ENCODE data around the gene NDUFA3.
"Not testable (repeated sequence)": the region's sequence is repeated elsewhere in the genome, so short reads cannot be mapped to it uniquely, and the experiment has no call there.

Gene NDUFA3

GRCh38 chr19:54102421-54103169 is at the start of gene NDUFA3:
Gene NDUFA3 (plus strand): TSS chr19:54102855. CDS start chr19:54102879, 24 bp downstream.
- peak; percentile 98 for DNase-seq

GRCh38 chr19:54062643-54063042 is 40.0 kb upstream of the NDUFA3 start:
- no peak for DNase-seq

DNA sequence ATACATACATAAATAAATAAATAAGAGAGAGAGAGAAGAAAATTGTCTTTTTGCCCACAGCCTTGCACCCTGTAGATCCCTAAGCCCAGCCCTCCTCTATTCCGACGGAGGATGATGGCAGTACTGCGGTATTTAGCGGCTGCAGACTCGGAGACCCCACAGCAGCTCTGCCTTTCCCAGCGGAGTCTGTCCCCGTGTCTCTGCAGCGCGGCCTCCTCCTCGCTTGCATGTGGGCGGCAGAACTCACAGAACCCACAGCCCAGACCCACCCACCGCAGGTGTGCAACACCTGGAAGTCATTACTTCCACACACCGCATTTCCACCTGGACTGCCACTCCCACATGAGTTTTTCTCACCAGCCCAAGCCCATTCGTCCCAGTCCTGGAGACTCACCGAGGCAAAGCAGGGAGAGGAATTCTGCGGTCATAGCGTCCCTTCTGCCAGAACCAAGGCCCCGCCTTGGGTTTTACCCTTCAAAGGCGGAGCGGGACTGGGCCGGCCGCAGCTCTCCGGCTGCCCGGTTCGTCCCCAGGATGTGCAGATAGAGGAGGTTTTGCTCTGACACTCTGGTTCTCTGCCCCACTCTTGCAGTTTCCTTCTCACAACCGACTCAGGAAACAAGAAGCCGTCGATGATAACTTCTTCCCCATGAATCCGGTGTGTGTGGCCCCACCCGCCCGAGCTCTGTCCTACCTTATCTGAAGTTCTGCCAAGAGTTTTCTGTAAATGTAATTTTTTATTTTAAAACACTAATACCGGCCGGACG is 39.1 kb upstream of the NDUFA3 start, which contains the start of gene VSTM1:
VSTM1 (minus strand) TSS at position 548 of the 767 bp plus-strand sequence; CDS start at position 428, 120 bp downstream.
- no peak for DNase-seq

DNA sequence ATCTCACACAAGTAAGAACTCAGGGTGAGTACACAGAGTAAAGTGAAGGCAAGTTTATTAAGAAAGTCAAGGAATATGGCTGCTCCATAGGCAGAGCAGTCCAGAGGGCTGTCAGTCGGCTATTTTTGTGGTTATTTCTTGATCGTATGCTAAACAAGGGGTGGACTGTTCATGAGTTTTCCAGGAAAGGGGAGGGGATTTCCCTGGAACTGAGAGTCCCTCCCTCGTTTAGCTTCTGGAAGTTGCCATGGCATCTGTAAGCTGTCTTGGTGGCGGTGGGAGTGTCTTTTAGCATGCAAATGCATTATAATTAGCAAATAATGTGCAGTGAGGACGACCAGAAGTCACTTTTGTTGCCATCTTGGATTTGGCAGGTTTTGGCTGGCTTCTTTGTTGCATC is 33.2 kb upstream of the NDUFA3 start:
- no peak for DNase-seq

DNA sequence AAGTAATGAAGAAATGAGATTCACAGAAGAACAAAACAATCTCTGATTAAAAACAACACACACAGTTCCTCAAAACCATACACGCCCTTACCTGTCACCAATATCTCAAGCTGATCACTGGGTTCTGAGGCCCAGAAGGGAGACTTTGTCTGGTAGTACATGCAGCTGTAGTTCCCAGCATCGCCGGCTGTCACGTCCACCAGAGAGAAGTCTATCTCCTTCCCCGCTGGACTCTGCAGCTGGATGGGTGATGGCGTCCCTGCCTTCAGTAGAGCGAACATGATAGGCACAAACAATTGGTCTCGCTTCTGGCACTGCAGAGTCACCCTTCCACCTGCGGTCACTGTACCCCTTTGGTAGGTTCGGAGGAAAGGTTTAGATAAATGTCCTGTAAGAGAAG is 28.8 kb upstream of the NDUFA3 start:
- DNase-seq, result no peak

DNA sequence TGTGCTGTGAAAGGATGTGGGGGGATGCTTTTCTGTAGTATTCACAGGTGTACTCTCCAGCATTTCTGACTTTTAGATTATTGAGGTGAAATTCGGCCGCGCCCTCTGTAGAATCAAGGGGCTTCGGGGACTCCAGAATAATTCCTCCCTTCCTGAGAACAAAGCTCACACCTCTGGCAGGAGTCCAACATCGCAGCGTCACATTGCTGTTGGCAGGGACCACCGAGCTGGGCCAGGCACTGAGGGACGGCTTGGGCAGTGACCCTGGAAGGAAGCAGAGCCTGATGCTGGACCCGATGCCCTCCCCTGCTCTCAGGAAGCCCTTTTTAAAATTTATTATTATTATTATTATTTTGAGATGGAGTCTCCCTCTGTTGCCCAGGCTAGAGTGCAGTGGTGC is 27.8 kb upstream of the NDUFA3 start:
- DNase-seq, result no peak

DNA sequence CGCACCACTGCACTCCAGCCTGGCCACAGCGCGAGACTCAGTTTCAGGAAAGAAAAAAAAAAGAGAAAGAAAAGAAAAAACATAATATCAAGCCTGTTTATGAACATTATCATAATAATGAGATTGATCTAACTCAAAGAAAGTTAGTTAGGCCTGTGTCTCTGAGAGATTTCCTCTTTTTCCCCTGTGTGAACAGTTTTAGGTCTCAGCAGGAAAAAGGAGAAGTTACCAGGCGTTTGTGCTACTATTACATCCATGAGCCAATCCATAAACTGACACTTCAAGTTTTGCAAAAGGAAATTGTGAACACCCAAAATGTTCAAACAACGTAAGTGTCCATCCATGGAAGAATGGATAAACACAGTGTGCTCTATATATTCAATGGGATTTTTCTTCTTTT is 25.3 kb upstream of the NDUFA3 start:
- DNase-seq, result no peak

DNA sequence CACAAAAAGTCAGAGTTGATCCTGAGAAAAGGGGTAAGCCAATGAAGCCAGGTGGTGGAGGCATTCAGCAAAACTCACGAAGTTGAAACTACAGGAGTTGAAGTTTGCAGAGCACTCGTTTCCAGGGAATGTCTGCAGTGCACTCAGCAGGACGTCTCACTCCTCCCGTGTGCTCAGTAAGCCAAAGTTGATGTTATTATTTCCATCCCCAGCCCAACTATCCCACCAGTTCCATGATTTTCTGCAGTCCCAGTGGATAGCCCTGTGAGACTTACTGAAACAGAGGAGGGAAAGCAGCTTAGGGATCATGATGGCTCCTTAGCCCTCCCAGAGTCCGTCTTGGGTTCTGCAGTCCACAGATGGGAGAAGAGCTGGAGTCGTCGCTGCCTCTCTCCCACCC is 21.6 kb upstream of the NDUFA3 start, which contains the start of gene TARM1:
TARM1 (minus strand) TSS at position 334 of the 400 bp plus-strand sequence; CDS start at position 309, 25 bp downstream.
- no peak for DNase-seq

DNA sequence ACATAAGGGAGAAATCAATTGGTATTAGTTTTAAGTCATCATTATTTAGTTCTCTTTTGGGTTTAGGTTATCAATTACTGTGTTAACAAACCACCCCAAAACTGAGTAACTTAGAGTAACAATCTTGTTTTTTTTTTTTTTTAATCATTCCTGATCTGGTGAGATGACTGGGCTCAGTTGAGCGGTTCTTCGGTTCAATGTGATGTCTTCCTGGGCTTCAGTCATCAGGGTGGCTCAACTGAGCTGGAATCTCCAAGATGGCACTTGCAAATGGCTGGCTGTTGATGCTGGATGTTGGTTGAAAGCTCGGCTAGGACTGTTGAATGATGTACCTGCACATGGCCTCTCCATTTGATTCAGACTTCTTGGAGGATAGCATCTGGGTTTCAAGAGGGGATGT is 18.2 kb upstream of the NDUFA3 start:
- DNase-seq, result no peak

- DNase-seq, result no peak
Observed at GRCh38 chr19:54094426-54095000, 8.1 kb upstream of the NDUFA3 start.

DNA sequence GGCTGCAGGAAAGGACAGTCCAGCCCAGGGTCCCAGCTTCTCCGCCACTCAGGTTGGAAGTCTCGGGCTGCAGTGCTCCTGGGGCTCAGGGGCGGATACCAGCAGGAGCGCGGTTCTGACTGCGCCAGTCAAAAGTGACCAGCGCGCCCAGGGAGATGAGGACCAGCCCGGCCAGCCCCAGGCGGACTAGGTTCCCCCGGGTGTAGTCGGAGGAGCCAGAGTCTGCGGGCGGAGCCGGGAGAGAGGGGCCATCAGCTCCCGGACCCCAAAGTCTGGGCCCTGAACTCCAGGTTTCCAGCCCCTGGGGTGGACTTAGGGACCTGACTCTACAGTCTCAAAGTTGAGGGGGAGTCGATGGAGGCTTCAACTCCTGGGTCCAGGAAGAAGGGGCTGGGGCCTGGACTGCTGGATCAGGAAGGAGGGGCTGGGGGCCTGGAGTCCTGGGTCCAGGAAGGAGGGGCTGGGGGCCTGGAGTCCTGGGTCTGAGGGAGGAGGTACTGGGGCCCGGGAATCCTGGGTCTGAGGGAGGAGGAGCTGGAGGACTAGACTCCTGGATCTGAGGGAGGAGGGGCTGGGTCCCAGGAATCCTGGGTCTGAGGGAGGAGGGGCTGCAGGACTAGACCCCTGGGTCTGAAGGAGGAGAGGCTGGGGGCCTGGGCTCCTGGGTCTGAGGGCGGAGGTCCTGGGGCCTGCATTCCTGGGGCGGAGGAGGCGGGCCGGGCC is 7.4 kb upstream of the NDUFA3 start:
- DNase-seq, result no peak

- DNase-seq, result peak; percentile 25
Observed at GRCh38 chr19:54095859-54096616, 6.6 kb upstream of the NDUFA3 start.

DNA sequence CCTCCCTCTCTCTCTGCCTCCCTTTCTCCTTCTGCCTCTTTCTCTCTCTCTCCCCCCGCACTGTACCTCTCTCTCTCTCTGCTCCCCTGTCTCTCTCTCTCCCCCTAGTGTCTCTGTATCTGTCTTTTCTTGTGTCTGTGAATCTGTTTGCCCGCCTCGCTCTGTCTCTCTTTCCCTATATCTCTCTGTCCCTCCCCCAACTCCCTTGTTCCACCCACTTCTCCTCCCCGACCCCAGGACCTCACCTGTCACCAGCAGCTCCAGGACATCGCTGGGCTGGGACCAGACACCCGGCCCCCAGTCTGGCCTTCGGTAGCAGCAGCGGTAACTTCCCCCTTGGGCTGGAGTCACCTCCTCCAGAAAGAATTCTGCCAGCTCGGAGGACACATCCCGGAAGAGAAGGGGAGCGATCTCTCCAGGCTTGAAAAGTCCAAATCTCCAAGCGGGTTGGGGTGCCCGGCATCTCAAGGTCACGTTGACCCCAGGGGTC is 6.0 kb upstream of the NDUFA3 start:
- no peak for DNase-seq

DNA sequence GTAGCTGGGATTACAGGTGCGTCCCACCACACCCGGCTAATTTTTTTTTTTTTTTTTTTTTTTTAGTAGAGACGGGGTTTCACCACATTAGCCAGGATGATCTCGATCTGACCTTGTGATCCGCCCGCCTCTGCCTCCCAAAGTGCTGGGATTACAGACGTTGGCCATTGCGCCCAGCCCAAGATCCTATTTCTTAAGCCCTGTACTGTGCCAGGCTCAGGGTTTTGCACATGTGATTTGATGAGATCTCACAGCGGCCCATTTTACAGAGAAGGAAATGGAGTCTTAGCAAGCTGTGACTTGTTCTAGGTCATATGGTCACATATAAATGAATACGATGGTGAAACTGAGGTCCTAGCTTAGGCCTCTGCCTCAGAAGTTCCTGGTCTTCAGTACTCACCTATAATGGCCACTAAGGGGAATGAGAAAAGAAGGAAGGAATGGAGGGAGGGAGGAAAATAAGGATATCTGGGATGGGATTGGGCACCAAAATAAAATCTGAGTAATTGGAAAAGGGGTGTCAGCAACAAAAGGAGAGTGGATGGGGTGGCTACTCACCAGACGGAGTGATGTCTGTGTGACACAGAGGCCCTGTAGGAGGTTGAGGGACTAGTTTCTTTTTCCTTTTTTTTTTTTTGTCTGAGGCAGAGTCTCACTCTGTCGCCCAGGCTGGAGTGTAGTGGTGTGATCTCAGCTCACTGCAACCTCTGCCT is 3.3 kb upstream of the NDUFA3 start:
- DNase-seq, result no peak

GRCh38 chr19:54099903-54100255 is 2.8 kb upstream of the NDUFA3 start:
- not testable (repeated sequence) for DNase-seq

DNA sequence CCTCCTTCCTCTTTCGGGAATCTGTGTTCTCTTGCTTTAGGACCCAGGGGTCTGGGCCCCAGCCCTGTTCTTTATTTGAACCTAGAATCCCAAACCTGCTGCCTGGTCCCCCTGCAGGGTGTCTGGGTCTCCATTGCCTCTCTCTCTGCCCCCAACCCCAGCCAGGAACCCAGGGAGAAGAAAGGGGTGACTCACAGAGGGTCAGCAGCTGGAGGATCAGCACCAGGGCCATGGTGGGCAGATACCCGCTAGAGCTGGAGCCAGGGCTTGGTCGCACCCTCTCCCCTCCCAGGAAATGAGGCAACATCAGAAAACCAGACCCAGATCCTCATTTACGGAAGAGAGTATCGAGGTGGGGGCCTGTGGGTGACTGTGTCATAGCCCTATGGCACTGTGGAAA is 2.1 kb upstream of the NDUFA3 start, which contains the start of gene OSCAR:
OSCAR (minus strand) TSS at position 243 of the 400 bp plus-strand sequence; CDS start at position 232, 11 bp downstream.
- no peak for DNase-seq

GRCh38 chr19:54104998-54105715 is 2.5 kb downstream of the NDUFA3 start:
- no peak for DNase-seq

GRCh38 chr19:54105796-54106195 is 3.1 kb downstream of the NDUFA3 start:
- DNase-seq, result no peak

DNA sequence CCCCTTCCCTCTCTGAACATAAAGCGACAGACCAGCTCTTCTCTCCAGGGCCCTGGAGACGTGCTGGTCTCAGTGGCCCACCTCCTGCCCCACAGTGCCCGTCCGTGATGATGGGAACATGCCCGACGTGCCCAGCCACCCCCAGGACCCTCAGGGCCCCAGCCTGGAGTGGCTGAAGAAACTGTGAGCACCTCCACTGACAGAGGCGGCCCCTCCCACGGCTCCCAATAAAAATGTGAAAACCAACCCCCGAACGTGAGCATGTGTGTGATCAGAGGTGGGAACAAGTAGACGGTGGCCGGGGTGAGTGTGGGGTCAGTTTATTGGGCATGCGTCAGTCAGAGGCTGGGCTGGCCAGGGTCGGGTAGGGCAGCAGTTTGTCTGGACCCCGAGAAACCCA is 4.1 kb downstream of the NDUFA3 start:
- no peak for DNase-seq

GRCh38 chr19:54107876-54108490 is 5.3 kb downstream of the NDUFA3 start:
- DNase-seq, result no peak

Measured in NCI-H1105 treated with DMSO at 0.1 percent for 48 hours (cell line).